ENCODE measurements around the gene GOPC. TPM values are rescaled to one million over a fixed set of nuclear protein-coding genes. Genes with fewer than 3 reads are reported as not detected.

The GOPC gene
- total RNA-seq, 2 donors from 2014 or later: 28.4 to 30.3 TPM

DNA sequence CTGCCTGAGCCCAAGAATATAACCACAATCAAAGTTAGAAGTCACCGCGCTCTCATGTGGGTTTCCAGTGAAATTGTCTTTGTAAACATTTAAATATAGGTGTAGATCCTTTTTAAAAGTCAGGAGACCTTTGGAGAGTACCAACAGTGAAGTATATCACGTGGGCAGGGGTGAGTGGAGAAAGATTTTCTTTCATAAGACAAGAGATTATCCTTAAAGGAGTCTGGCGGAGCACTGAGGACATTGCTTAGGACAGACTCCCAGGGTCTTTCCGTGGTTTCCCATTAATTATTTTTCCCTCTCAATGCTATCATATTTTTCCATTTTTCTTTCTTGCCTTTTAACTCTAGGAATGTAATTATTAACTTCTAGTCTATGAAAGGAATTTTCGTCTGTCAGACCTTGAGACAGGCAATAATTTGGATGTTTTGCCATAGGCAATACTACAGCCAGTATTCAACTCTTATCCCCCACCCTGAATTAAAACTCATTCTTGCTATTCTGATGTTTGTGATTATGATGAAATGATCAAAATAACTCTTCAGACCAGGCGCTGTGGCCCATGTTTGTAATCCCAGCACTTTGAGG is 88.4 kb downstream of the GOPC start:
- no peak overlapping the region for H3K27ac ChIP-seq (ENCODE audit: low read depth, low read length)
- TF ChIP-seq, protein P1, sequence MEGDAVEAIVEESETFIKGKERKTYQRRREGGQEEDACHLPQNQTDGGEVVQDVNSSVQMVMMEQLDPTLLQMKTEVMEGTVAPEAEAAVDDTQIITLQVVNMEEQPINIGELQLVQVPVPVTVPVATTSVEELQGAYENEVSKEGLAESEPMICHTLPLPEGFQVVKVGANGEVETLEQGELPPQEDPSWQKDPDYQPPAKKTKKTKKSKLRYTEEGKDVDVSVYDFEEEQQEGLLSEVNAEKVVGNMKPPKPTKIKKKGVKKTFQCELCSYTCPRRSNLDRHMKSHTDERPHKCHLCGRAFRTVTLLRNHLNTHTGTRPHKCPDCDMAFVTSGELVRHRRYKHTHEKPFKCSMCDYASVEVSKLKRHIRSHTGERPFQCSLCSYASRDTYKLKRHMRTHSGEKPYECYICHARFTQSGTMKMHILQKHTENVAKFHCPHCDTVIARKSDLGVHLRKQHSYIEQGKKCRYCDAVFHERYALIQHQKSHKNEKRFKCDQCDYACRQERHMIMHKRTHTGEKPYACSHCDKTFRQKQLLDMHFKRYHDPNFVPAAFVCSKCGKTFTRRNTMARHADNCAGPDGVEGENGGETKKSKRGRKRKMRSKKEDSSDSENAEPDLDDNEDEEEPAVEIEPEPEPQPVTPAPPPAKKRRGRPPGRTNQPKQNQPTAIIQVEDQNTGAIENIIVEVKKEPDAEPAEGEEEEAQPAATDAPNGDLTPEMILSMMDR (conservative IDR thresholded peaks at IDR 0.05): no peak
- no peaks in the 10 kb centered on the region for H3K9me3 ChIP-seq (ENCODE audit: control insufficient read depth, low read length)
- no peaks in the 10 kb centered on the region for H3K27me3 ChIP-seq (ENCODE audit: control insufficient read depth, insufficient read depth, low read length, poor library complexity, severe bottlenecking)
- WGBS, 2 experiments (ENCODE audit: insufficient coverage in 1 of 2, insufficient read length in 1 of 2): 92 to 96% methylated on average over 2 to 7 of the region's 7 CpGs
- H3K4me1 ChIP-seq (ENCODE audit: control insufficient read depth, insufficient read depth, low read length): peaks cover 4% of the 10 kb centered on the region
- Mint-ChIP-seq H3K9me3 (peaks cover 2% of the 10 kb centered on the region), H3K36me3 (ENCODE audit: low read depth) (peaks cover 20% of the 10 kb centered on the region), H3K27ac (no peak overlapping the region), H3K27me3 (ENCODE audit: insufficient read depth) (no peaks in the 10 kb centered on the region), H3K4me1 (peaks cover 3% of the 10 kb centered on the region), H3K4me3 (no peak overlapping the region)
- H3K9ac ChIP-seq (ENCODE audit: extremely low read depth, low read length, poor library complexity, severe bottlenecking): no peak overlapping the region
- no peak overlapping the region for H3K4me3 ChIP-seq (ENCODE audit: low read length)
- H3K36me3 ChIP-seq (ENCODE audit: control insufficient read depth, insufficient read depth, low read length): no peaks in the 10 kb centered on the region
- DNase-seq: no peak

DNA sequence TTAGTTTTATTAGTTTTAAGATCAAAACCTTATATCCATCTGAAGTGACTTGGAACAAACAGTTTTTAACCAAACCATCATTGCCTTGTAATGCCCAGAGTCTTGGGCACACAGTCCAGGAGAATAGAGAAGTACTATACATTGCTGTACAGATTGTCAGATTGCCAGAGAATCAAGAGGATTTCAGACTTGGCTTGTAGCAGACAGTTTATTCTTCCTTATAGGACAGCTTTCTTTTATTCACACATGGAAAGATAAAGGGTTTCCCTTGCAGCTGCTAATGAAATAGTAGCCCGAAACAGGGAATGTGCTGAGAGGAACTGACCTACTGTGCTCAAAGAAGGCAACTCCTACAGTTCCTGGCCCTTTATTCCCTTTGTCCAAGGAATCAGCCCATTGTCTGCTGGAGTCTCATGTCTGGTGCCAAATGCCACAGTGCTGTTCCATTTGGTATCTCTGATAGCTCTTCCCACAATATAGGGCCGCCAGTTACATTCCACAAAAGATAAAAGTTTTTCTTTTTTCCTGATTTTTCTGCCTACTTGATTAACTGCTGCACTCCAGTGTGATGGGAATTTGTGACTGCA is 89.2 kb downstream of the GOPC start:
- no peaks in the 10 kb centered on the region for H3K27me3 ChIP-seq (ENCODE audit: control insufficient read depth, insufficient read depth, low read length, poor library complexity, severe bottlenecking)

DNA sequence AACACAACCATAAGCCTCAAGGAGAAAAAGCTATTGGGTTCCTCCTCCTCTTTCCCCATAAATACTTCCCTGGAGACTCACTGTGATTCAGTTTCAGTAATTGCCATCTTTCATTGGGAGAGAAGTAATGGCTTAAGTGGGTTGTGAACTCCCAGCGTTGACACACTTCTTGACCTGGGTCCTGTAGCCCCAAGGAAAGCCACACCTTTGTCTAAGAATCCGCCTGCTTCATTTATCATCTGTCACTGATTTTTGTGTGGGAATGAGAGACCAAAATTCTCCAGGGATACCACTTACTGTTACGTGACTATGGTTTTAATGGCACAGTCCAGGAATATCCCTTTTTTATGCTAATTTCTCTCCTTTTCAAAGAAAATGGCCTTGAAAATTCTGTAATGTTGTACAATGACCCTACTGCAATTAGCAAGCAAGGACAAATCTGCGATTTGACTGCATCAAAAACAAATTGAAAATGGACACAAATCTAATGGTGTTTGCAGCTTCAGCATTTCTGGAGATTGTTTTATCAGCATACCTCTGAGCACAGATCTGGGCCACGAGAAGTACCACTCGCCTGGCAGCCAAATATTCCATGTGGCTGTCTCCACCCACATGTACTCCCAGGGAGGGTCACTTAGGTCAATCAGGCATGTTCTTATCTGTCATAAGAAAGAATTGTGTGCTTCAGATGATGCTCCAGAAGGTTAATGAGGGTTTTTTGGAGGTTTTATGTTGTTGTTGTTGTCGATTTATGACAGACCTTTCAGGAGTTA is 90.1 kb downstream of the GOPC start:
- Histone ChIP-seq H3K9me3 (ENCODE audit: control insufficient read depth, low read length) (no peaks in the 10 kb centered on the region), H3K4me1 (ENCODE audit: control insufficient read depth, insufficient read depth, low read length) (peaks cover 4% of the 10 kb centered on the region), H3K27ac (ENCODE audit: low read depth, low read length) (no peak overlapping the region), H3K36me3 (ENCODE audit: control insufficient read depth, insufficient read depth, low read length) (no peaks in the 10 kb centered on the region), H3K9ac (ENCODE audit: extremely low read depth, low read length, poor library complexity, severe bottlenecking) (no peak overlapping the region), H3K27me3 (ENCODE audit: control insufficient read depth, insufficient read depth, low read length, poor library complexity, severe bottlenecking) (no peaks in the 10 kb centered on the region), H3K4me3 (ENCODE audit: low read length) (no peak overlapping the region)
- Mint-ChIP-seq H3K9me3 (peaks cover 2% of the 10 kb centered on the region), H3K27me3 (ENCODE audit: insufficient read depth) (no peaks in the 10 kb centered on the region), H3K27ac (no peak overlapping the region), H3K36me3 (ENCODE audit: low read depth) (peaks cover 8% of the 10 kb centered on the region), H3K4me1 (peaks cover 3% of the 10 kb centered on the region), H3K4me3 (no peak overlapping the region)
- TF ChIP-seq, protein P1 (conservative IDR thresholded peaks at IDR 0.05): no peak
- WGBS, 2 experiments (ENCODE audit: insufficient coverage in 1 of 2, insufficient read length in 1 of 2): 66 to 94% methylated on average over 4 to 7 of the region's 7 CpGs
- no peak for DNase-seq

More for the DNA sequence above, 89.2 kb downstream of the GOPC start:
- peaks cover 16% of the 10 kb centered on the region for H3K36me3 Mint-ChIP-seq (ENCODE audit: low read depth)
- H3K27me3 Mint-ChIP-seq (ENCODE audit: insufficient read depth): no peaks in the 10 kb centered on the region
- H3K9me3 Mint-ChIP-seq: peaks cover 2% of the 10 kb centered on the region
- Histone ChIP-seq H3K9me3 (ENCODE audit: control insufficient read depth, low read length) (no peaks in the 10 kb centered on the region), H3K4me1 (ENCODE audit: control insufficient read depth, insufficient read depth, low read length) (peaks cover 4% of the 10 kb centered on the region), H3K36me3 (ENCODE audit: control insufficient read depth, insufficient read depth, low read length) (no peaks in the 10 kb centered on the region), H3K27ac (ENCODE audit: low read depth, low read length) (peak overlapping the region; percentile 34), H3K9ac (ENCODE audit: extremely low read depth, low read length, poor library complexity, severe bottlenecking) (no peak overlapping the region), H3K4me3 (ENCODE audit: low read length) (no peak overlapping the region)
- DNase-seq: no peak
- no peak overlapping the region for H3K27ac Mint-ChIP-seq
- TF ChIP-seq, protein P1 (conservative IDR thresholded peaks at IDR 0.05): no peak
- peaks cover 3% of the 10 kb centered on the region for H3K4me1 Mint-ChIP-seq
- no peak overlapping the region for H3K4me3 Mint-ChIP-seq
- 67% methylated on average over 2 of the region's 2 CpGs; no CpG with 5 or more reads in 1 of the 2 experiments for WGBS, 2 experiments (ENCODE audit: insufficient coverage in 1 of 2, insufficient read length in 1 of 2)

Other genes starting within 250 kb of the GOPC start
- not detected for gene ROS1, start 176.6 kb downstream of the GOPC start, total RNA-seq
- gene DCBLD1, start 119.8 kb downstream of the GOPC start, total RNA-seq: 10 to 100 TPM; 16.2 to 27.9 TPM
- gene NUS1, start 73.0 kb upstream of the GOPC start, total RNA-seq: 10 to 100 TPM; 45.7 to 65.1 TPM